H1 (cell line): Measurements from ENCODE around the gene DIP2B. TPM values are rescaled to one million over a fixed set of nuclear protein-coding genes. Genes with fewer than 3 reads are reported as not detected.

Experiments used
- FOSL1 ChIP-seq: IDR thresholded peaks from 2 replicates; pipeline ENCODE4 v1.6.1; 2011; ENCODE audit warnings: mild to moderate bottlenecking, low read depth, low read length, moderate library complexity; ENCODE audit not compliant: insufficient read depth
- GABPA ChIP-seq: IDR thresholded peaks from 2 replicates; pipeline ENCODE4 v1.6.1; 2011; ENCODE audit warnings: mild to moderate bottlenecking, low read length, moderate library complexity, borderline replicate concordance; ENCODE audit not compliant: insufficient read depth
- POLR2AphosphoS5 ChIP-seq: IDR thresholded peaks from 2 replicates; pipeline ENCODE4 v1.6.1; 2011; ENCODE audit warnings: low read depth, low read length
- POU5F1 ChIP-seq: IDR thresholded peaks from 2 replicates; pipeline ENCODE4 v1.6.1; 2011; ENCODE audit warnings: low read depth, mild to moderate bottlenecking, low read length, moderate library complexity
- SIRT6 ChIP-seq: IDR thresholded peaks from one replicate; pipeline ENCODE4 v1.7.1; 2012; ENCODE audit warnings: low read length, inconsistent platforms
- SIX5 ChIP-seq: IDR thresholded peaks from 2 replicates; pipeline ENCODE4 v1.6.1; 2011; ENCODE audit warnings: mild to moderate bottlenecking, low read depth, low read length
- SP1 ChIP-seq: IDR thresholded peaks from 2 replicates; pipeline ENCODE4 v1.6.1; 2011; ENCODE audit warnings: low read depth, low read length
- SUZ12 ChIP-seq: fragments of 200-600 bp; sonication (generic); IDR thresholded peaks from 2 replicates; pipeline ENCODE4 v1.6.1; 2012; ENCODE audit warnings: mild to moderate bottlenecking, inconsistent platforms, low read length, moderate library complexity, mixed read lengths
- polyA plus RNA-seq, 7 experiments: library from polyadenylated mRNA; depleted of rRNA in 3 of 7; stranded (reverse) in 5 of 7; unstranded in 2 of 7; fragments of >200 nt in 5 of 7; fragments of 200-250 nt in 2 of 7; gene quantifications; 1 replicate in 5 of 7; 2 replicates in 1 of 7; 4 replicates in 1 of 7; pipeline versions ENCODE4 v1.2.1 to v1.2.3, GENCODE V29; 2011 to 2013; ENCODE audit warnings: missing spikeins in 2 of 7, mixed read lengths in 2 of 7
- total RNA-seq: library from RNA; stranded (reverse); fragmentation: NEBNext Ultra II Directional; extraction: Animal tissue kit (Norgen Biotek cat#: 25700); gene quantifications from 2 replicates; pipeline ENCODE4 v1.2.1, GENCODE V29; 2021
- TF ChIP-seq, protein P1 (sequence below): fragments of 300-600 bp; sonication (generic); IDR thresholded peaks from 2 replicates; pipeline ENCODE4 v1.7.1; 2012; ENCODE audit warnings: low read length, moderate library complexity, mild to moderate bottlenecking, inconsistent platforms; ENCODE audit not compliant: insufficient replicate concordance
- TF ChIP-seq, protein P2 (sequence below): IDR thresholded peaks from 2 replicates; pipeline ENCODE4 v1.6.1; 2012; ENCODE audit warnings: inconsistent platforms
- TF ChIP-seq, protein P3 (sequence below): IDR thresholded peaks from 2 replicates; pipeline ENCODE4 v1.6.1; 2012; ENCODE audit warnings: low read length, inconsistent platforms

DIP2B gene
- total and polyA plus RNA-seq, 2 of the 8 experiments (the other 6 are each of a cell fraction or from before 2014, with no cell fraction given): 11.1 to 29.6 TPM

DNA sequence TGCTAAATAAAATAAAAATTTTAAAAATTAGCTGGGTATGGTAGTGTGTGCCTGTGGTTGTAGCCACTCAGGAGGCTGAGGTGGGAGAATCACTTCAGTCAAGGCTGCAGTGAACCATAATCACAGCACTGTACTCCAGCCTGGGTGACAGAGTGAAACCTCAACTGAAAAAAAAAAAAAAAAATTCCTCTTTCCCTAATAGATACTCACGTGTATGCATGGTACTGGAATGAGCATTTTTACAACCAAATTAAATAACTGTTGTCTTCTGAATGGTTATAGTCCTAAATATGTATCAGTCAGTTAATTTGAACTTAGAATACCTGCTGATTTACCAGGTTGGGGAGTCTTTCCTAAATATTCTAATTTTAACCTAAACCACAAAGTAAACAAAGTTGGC, 160.8 kb downstream of the DIP2B start (continued):
- TF ChIP-seq, protein P1, sequence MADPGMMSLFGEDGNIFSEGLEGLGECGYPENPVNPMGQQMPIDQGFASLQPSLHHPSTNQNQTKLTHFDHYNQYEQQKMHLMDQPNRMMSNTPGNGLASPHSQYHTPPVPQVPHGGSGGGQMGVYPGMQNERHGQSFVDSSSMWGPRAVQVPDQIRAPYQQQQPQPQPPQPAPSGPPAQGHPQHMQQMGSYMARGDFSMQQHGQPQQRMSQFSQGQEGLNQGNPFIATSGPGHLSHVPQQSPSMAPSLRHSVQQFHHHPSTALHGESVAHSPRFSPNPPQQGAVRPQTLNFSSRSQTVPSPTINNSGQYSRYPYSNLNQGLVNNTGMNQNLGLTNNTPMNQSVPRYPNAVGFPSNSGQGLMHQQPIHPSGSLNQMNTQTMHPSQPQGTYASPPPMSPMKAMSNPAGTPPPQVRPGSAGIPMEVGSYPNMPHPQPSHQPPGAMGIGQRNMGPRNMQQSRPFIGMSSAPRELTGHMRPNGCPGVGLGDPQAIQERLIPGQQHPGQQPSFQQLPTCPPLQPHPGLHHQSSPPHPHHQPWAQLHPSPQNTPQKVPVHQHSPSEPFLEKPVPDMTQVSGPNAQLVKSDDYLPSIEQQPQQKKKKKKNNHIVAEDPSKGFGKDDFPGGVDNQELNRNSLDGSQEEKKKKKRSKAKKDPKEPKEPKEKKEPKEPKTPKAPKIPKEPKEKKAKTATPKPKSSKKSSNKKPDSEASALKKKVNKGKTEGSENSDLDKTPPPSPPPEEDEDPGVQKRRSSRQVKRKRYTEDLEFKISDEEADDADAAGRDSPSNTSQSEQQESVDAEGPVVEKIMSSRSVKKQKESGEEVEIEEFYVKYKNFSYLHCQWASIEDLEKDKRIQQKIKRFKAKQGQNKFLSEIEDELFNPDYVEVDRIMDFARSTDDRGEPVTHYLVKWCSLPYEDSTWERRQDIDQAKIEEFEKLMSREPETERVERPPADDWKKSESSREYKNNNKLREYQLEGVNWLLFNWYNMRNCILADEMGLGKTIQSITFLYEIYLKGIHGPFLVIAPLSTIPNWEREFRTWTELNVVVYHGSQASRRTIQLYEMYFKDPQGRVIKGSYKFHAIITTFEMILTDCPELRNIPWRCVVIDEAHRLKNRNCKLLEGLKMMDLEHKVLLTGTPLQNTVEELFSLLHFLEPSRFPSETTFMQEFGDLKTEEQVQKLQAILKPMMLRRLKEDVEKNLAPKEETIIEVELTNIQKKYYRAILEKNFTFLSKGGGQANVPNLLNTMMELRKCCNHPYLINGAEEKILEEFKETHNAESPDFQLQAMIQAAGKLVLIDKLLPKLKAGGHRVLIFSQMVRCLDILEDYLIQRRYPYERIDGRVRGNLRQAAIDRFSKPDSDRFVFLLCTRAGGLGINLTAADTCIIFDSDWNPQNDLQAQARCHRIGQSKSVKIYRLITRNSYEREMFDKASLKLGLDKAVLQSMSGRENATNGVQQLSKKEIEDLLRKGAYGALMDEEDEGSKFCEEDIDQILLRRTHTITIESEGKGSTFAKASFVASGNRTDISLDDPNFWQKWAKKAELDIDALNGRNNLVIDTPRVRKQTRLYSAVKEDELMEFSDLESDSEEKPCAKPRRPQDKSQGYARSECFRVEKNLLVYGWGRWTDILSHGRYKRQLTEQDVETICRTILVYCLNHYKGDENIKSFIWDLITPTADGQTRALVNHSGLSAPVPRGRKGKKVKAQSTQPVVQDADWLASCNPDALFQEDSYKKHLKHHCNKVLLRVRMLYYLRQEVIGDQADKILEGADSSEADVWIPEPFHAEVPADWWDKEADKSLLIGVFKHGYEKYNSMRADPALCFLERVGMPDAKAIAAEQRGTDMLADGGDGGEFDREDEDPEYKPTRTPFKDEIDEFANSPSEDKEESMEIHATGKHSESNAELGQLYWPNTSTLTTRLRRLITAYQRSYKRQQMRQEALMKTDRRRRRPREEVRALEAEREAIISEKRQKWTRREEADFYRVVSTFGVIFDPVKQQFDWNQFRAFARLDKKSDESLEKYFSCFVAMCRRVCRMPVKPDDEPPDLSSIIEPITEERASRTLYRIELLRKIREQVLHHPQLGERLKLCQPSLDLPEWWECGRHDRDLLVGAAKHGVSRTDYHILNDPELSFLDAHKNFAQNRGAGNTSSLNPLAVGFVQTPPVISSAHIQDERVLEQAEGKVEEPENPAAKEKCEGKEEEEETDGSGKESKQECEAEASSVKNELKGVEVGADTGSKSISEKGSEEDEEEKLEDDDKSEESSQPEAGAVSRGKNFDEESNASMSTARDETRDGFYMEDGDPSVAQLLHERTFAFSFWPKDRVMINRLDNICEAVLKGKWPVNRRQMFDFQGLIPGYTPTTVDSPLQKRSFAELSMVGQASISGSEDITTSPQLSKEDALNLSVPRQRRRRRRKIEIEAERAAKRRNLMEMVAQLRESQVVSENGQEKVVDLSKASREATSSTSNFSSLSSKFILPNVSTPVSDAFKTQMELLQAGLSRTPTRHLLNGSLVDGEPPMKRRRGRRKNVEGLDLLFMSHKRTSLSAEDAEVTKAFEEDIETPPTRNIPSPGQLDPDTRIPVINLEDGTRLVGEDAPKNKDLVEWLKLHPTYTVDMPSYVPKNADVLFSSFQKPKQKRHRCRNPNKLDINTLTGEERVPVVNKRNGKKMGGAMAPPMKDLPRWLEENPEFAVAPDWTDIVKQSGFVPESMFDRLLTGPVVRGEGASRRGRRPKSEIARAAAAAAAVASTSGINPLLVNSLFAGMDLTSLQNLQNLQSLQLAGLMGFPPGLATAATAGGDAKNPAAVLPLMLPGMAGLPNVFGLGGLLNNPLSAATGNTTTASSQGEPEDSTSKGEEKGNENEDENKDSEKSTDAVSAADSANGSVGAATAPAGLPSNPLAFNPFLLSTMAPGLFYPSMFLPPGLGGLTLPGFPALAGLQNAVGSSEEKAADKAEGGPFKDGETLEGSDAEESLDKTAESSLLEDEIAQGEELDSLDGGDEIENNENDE: no peak
- no peak for TF ChIP-seq SP1
- TF ChIP-seq, protein P2, sequence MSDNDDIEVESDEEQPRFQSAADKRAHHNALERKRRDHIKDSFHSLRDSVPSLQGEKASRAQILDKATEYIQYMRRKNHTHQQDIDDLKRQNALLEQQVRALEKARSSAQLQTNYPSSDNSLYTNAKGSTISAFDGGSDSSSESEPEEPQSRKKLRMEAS: no peak
- TF ChIP-seq GABPA: no peak
- no peak for TF ChIP-seq SIX5
- TF ChIP-seq POU5F1: no peak
- no peak for TF ChIP-seq POLR2AphosphoS5
- TF ChIP-seq, protein P3, sequence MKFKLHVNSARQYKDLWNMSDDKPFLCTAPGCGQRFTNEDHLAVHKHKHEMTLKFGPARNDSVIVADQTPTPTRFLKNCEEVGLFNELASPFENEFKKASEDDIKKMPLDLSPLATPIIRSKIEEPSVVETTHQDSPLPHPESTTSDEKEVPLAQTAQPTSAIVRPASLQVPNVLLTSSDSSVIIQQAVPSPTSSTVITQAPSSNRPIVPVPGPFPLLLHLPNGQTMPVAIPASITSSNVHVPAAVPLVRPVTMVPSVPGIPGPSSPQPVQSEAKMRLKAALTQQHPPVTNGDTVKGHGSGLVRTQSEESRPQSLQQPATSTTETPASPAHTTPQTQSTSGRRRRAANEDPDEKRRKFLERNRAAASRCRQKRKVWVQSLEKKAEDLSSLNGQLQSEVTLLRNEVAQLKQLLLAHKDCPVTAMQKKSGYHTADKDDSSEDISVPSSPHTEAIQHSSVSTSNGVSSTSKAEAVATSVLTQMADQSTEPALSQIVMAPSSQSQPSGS: no peak
- no peak for TF ChIP-seq SUZ12
- TF ChIP-seq SIRT6: no peak
- TF ChIP-seq FOSL1: no peak
